ENCODE results near the gene SHISA2. TPM values are rescaled to one million over a fixed set of nuclear protein-coding genes. Genes with fewer than 3 reads are reported as not detected.
A peak's percentile ranks its signal among the peaks of the same experiment; 100 is the strongest.

The SHISA2 gene
- total and polyA plus RNA-seq, 12 donors = 0.06 to 0.94 (median 0.28) TPM; not detected in 1

- DNase-seq = no peak
- H3K27ac ChIP-seq = no peak overlapping the region
- TF ChIP-seq, protein P1, sequence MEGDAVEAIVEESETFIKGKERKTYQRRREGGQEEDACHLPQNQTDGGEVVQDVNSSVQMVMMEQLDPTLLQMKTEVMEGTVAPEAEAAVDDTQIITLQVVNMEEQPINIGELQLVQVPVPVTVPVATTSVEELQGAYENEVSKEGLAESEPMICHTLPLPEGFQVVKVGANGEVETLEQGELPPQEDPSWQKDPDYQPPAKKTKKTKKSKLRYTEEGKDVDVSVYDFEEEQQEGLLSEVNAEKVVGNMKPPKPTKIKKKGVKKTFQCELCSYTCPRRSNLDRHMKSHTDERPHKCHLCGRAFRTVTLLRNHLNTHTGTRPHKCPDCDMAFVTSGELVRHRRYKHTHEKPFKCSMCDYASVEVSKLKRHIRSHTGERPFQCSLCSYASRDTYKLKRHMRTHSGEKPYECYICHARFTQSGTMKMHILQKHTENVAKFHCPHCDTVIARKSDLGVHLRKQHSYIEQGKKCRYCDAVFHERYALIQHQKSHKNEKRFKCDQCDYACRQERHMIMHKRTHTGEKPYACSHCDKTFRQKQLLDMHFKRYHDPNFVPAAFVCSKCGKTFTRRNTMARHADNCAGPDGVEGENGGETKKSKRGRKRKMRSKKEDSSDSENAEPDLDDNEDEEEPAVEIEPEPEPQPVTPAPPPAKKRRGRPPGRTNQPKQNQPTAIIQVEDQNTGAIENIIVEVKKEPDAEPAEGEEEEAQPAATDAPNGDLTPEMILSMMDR (IDR thresholded peaks at IDR 0.05) = no peak
- peaks cover 0 to 48% (median 35%) of the 10 kb centered on the region in 7 donors for H3K27me3 ChIP-seq
- intact Hi-C loops (cut with DNase I) = no loop called here
- no peaks in the 10 kb centered on the region for H3K36me3 ChIP-seq
- H3K4me3 ChIP-seq = no peak overlapping the region
- H3K9me3 ChIP-seq = peaks cover 0 to 3% (median 0%) of the 10 kb centered on the region in 11 donors
- 74 to 78% methylated on average over 3 of the region's 3 CpGs for WGBS, 2 donors
- ATAC-seq = no peak
- peaks cover 0 to 7% (median 0%) of the 10 kb centered on the region in 9 donors for H3K4me1 ChIP-seq
Measured at GRCh38 chr13:26041444-26041843, 10.4 kb downstream of the SHISA2 start.

DNA sequence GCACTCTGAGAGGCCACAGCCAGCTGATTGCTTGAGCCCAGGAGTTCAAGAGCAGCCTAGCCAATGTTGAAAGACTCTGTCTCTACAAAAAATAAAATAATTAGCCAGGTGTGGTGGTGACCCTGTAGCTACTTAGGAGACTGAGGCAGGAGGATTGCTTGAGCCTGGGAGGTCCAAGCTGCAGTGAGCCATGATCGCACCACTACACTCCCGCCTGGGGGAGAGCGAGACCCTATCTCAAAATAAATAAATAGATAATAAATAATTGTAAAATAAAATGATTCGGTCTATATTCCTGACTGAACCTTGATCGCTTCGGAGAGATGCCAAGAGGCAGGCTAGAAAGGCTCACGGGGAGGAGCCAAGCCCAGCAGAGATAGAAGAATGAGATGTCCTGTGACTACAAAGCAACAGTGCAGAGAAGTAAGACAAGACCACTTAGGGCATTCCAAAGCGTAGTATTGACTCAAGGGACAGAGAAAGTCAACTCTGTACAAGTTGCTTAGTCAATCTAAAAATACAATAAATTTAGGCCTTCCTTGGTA, 12.8 kb downstream of the SHISA2 start:
- WGBS, 2 donors = 96 to 97% methylated on average over 8 of the region's 8 CpGs
- no peak for DNase-seq

DNA sequence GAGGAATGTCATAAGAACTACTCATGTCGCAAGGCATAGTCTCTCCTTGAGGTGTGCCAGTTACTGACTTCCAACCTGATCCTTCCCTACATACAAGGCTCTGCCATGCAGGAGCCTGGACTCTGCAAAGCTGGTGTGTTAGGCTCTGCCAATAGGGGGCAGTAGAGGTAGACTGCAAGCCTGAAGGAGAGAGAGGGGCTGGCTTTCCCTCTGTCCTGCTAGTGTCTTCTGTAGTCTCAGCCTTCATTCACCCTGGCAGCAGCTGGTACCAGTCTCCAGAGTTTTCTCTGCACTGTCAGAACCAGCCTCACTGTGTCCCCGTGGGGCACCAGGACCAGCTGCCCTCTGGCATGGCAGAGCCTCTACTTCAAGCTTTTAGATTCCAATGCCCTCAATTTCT, 14.5 kb downstream of the SHISA2 start:
- DNase-seq (no peak), ATAC-seq (peak in 1 of 8 donors; percentile 38)
- WGBS, 2 donors = 40 to 45% methylated on average over 2 of the region's 2 CpGs
- intact Hi-C loops (cut with DNase I) = no loop called here
- Histone ChIP-seq H3K4me1 (peaks cover 0 to 7% (median 0%) of the 10 kb centered on the region in 9 donors), H3K36me3 (no peaks in the 10 kb centered on the region), H3K27me3 (peaks cover 0 to 37% (median 21%) of the 10 kb centered on the region in 7 donors), H3K4me3 (no peak overlapping the region), H3K27ac (no peak overlapping the region), H3K9me3 (peaks cover 0 to 10% (median 0%) of the 10 kb centered on the region in 11 donors)
- TF ChIP-seq, protein P1 (IDR thresholded peaks at IDR 0.05) = peak; percentile 11 to 57 (median 42)

More for the DNA sequence above, 12.8 kb downstream of the SHISA2 start:
- H3K27me3 ChIP-seq = peaks cover 0 to 42% (median 29%) of the 10 kb centered on the region in 7 donors
- intact Hi-C loops (cut with DNase I) = no loop called here
- no peaks in the 10 kb centered on the region for H3K36me3 ChIP-seq
- TF ChIP-seq, protein P1 (IDR thresholded peaks at IDR 0.05) = no peak
- H3K4me1 ChIP-seq = peaks cover 0 to 7% (median 0%) of the 10 kb centered on the region in 9 donors
- peaks cover 0 to 10% (median 0%) of the 10 kb centered on the region in 11 donors for H3K9me3 ChIP-seq
- ATAC-seq = no peak
- no peak overlapping the region for H3K27ac ChIP-seq
- no peak overlapping the region for H3K4me3 ChIP-seq

- Histone ChIP-seq H3K27me3 (peaks cover 0 to 28% (median 15%) of the 10 kb centered on the region in 7 donors), H3K36me3 (no peaks in the 10 kb centered on the region), H3K4me3 (no peak overlapping the region), H3K4me1 (peaks cover 0 to 7% (median 0%) of the 10 kb centered on the region in 9 donors), H3K27ac (no peak overlapping the region), H3K9me3 (peaks cover 0 to 15% (median 0%) of the 10 kb centered on the region in 11 donors)
- TF ChIP-seq, protein P1 (IDR thresholded peaks at IDR 0.05) = no peak
- DNase-seq (no peak), ATAC-seq (no peak)
- intact Hi-C loops (cut with DNase I) = no loop called here
- 73 to 97% methylated on average over 4 of the region's 4 CpGs for WGBS, 2 donors
Measured at GRCh38 chr13:26036383-26036782, 15.4 kb downstream of the SHISA2 start.

Data from heart right ventricle (tissue), 16 donors.